Activated gamma-delta T cell (primary cell): ENCODE results near the gene RTL3.
"Not testable (repeated sequence)": the region's sequence is repeated elsewhere in the genome, so short reads cannot be mapped to it uniquely, and the experiment has no call there.

Experiments used
- DNase-seq: peaks from one replicate; lab custom pipeline; 2025; lab: John Stamatoyannopoulos, UW
- total RNA-seq, 2 donors: gene quantifications; one replicate each; lab custom pipeline; 2026; lab: John Stamatoyannopoulos, UW

RTL3 gene, protein sequence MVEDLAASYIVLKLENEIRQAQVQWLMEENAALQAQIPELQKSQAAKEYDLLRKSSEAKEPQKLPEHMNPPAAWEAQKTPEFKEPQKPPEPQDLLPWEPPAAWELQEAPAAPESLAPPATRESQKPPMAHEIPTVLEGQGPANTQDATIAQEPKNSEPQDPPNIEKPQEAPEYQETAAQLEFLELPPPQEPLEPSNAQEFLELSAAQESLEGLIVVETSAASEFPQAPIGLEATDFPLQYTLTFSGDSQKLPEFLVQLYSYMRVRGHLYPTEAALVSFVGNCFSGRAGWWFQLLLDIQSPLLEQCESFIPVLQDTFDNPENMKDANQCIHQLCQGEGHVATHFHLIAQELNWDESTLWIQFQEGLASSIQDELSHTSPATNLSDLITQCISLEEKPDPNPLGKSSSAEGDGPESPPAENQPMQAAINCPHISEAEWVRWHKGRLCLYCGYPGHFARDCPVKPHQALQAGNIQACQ
- total RNA-seq, result 0 reads per million in 2 donors

DNA sequence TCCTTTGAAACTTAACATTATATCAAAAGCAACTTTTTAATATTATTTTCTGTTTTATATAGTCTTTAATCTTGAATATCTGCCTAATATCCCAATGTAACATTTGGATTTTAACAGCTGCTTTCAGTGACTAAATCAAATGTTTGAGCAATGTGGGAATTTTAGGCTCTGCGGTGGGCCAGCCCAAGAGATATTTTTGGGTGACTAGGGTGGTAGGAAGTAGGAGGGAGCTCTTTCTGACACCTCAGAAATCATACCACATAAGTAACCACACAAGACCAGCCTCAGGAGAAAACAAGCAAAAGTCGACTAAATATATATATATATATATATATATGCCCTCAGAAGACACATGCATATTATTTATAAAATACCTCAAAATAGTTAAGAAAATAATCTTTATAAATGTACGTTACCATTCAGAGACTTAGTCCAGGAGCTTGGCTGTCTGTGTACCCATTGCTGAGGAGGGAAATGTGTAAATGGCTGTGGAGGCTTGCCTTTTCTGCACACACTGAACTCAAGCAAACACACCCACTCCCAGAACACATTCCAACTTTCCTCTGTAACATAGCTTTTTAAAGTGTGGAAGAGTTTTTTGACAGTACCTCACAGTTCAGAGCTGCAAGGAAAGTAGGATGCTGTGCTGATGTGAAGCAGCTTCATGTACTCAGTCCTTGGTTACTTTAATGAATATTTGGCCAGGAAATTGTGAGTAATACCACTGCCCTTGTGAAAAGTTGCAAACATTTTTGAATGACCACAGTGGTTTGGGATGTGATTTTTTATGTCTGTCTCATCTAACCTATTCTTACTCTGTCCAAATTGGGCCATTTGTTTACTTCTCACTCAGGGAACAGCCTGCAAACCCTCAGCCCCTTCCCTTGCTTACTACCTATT, at the start of gene RTL3:
RTL3 (minus strand) TSS at position 484 of the 900 bp plus-strand sequence. CDS start 908 bp downstream, outside the sequence.
- no peak for DNase-seq

DNA sequence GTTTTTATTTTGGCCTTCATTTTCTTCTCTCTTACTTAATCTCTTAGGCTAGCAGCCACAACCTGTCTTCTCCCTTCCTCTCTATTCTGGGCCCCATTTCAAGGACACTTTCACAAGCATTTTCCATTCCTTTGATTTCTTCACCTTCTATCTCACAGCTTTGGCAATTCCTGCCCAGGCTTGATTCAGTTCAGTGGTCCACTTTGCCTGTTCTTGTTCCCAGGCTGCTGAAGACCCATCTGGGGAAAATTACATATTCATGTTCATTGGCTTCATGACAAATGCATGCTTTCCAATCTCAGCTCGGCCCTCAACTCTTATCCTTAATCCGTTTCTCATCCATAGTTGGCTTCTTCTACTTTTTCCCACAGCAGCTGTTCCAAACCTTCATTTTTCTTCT, 49.7 kb upstream of the RTL3 start:
- DNase-seq, result no peak

DNA sequence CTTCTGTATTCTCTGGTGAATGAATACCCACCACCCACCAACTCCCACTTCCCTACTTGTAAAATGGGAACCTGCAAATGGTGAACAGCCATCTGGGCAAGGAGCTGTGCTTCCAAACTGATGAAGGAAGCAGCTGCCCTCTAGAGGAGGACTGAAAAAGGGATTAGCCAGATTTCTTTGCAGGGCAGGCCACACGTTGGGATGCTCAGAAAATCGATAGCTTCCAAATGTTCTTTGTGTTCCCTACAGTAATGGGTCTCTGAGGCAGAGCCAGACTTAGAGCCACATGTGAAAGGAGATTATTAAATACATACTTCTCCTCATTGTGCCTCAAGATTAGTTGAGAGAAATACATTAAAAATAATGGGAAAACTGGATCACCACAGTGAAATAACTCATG, 49.1 kb upstream of the RTL3 start:
- DNase-seq, result no peak

DNA sequence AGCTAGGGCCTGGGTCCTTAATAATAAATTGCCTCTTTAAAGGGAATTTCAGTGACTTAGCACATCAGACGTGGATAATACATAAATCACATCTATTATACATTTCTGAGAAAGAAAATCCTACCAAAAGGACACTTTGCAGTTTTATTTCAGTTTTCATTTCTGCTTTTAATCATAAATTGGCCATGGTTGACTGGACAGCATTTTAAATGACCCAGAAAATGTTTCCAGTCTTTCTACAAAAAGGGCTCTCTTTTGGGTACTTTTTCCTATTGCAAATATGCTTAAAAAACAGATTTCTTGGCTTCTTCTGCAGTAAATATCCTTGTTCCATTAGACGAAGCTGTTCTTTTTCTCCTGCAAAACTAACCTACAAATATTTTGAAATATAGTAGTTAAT, 46.9 kb upstream of the RTL3 start:
- DNase-seq, result no peak

DNA sequence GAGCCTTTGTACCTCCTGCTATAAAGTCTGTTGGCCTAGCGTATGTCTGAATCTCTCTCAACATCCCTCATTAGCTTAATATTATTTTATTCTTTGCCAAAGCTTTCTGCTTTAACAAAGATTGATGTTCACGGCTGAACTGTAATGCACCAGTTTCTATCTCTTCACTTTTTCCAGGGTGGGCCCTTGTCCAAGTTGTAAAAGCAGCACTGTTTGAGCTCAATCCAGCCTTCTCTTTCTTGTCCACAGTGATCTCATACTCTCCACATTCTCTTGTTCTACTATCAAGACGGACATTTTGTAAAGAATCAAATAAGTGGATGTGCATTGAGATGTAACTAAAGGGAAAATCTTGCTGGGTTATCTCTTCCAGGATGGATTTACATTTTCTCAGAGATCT, 34.4 kb upstream of the RTL3 start:
- no peak for DNase-seq

DNA sequence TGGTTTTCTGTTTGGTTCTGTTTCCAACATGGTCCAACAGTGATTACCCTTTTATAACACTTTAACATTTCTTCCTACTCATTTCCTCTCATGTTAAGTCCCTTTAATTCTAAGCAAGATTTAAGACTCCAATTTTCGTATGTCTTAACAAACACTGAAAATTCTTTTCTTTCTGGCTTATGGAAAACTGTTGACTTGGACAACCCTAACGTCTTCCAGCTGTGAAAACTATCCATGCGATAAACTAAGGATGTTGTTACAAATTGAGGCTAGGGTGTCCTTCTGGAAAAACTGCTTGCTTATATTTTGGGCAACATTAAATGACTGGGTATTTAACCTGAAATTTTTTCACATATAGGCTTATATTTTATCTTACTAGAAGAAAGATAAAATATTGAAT, 33.9 kb upstream of the RTL3 start:
- no peak for DNase-seq

DNA sequence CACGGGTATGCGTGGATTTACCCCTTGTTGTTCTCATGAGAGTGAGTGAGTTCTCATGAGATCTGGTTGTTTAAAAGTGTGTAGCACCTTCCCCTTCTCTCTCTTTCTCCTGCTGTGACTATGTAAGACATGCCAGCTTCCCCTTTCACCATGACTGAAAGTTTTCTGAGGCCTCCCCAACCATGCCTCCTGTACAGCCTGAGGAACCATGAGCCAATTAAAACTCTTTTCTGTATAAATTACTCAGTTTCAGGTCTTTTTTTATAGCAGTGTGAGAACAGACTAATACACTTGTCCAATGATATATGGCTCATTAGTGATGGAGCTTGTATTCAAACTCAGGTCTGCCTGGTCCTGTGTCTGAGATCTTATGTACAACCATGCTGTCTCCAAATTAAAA, 28.5 kb upstream of the RTL3 start:
- DNase-seq, result no peak

DNA sequence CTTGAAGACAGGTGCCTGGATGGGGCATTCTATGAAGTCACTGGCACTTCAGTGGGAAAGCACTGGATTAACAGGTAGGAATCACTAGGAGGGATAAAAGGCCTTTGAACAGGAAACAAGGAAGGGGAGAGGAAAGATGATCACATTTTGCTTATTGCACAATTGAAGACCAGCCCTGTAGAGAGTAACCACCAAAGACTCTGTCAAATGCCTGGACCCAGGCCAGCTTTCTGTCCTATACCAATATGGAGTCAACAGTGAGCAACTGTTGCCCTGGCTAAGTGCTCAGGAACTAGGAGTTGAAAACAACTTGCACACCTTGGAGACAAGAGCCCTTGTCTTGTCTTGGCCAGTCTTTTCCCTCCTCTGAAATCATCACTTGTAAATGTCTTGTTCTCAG, 14.1 kb upstream of the RTL3 start:
- no peak for DNase-seq

DNA sequence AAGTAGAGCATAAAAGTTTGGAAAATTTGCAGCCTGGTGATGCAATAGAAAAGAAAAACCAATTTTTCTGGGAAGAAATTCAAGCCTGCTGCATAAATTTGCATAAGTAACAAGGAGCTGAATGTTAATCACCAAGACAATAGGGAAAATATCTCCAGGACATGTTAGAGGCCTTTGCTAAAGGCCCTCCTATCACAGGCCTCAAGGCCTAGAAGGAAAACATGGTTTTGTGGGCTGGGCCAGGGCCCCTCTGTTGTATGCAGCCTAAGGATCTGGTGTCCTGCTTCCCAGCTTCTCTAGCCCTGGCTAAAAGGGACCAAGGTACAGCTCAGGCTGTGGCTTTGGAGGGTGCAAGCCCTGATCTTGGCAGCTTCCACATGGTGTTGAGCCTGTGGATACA, 6.2 kb upstream of the RTL3 start:
- DNase-seq, result no peak

DNA sequence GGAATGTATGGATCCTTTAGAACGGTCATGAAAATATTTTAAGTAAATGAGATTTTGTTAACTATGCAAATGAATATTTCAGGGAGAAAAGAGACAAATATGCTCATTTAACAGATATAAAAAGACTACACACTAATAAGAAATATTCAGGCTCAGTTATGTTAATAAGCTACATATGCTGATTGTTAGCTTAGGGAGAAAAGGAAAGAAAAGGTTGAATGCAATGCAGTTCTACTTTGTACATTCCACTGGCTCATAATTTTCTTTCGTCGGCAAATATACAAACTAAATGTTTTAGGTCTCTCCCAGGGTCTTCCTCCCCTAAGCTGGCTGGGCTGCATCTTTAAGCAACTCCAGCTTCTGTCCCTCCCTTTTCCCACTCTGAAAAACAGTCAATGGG, 2.7 kb upstream of the RTL3 start:
- no peak for DNase-seq

DNA sequence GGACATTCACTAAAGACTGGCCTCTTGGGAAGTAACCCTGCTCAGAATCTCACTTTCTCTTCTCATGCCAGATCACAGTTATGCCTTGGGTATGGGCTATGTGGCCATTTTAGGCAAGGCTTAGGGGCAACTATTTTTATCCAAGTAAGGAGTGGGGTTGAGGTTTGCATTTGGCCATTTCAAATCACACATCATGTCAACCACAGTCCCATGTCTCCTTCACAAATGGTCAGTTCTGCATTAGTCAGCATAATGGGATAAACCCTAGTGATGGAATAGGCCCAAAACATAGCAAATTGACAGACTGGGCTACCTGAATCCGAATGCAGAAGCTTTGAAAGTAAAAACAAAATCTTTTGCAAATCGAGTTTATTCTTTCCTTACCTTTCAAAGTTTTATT, 827 bp upstream of the RTL3 start:
- DNase-seq, result no peak

DNA sequence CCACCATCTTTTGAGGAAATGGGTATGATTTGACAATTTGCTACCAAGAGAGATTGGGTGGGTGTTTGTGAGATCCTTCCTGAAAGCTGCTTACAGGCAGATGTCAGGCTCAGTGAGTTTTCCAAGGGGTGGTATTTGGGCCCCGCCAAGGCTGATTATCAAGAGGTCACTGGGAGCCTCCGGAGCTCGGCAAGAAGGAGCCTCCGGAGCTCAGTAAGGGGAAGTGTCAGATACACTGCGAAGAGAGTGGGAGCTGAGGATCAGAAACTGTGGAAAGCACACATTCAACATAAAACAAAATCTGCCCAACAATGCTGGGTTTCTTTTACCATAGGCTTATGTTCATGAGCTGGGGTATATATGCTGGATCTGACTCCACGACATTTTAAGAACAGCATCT, 714 bp downstream of the RTL3 start:
- DNase-seq, result no peak

DNA sequence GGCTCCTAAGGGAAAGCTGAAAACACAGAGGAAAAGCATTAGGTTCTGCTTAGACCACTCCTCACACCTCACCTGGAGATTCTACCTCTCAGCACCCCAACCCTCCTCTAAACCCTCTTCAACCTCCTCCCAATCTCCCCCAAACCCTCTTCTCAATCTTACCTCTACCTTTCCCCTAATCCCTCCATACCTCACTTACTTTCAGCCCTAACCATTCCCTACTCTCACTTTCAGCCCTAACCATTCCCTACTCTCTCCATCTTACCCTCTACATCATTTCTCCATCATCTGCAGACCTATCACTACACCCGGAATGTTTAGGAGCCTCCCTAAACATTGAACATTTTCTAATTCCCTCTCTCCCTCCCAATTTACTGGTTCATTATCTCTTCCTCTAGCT, 3.5 kb downstream of the RTL3 start:
- DNase-seq, result no peak

DNA sequence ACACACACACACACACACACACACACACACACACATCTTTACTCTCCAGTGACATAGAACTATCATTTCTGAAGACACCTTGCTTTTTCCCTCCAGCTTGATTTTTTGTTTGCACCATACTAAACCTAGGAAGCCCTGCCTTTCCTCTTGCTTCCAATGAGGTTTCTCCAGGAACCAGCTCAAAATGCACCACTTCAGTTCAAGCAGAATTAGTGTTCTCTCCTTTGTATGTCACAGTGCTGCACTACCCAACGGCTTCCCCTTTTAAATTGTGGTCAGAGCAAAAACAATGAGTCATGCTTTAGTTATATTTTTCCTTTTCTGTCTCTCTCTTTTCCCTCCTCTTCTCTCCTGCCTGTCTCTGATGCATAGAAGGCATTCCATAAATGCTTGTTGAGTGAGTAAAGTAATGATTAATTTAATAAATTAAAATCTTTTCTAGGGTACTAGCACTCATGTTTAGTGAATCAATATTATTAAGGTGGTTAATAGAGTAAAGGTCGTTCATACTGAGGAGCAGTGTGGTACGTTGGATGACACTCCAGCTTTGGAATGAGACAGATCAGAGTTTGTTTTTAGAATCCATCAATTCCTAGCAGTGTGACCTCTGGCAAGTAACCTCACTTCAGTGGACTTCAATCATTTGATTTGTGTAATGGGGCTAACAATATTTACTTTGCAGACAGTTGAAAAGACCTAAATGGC, 5.9 kb downstream of the RTL3 start:
- DNase-seq, result no peak

DNA sequence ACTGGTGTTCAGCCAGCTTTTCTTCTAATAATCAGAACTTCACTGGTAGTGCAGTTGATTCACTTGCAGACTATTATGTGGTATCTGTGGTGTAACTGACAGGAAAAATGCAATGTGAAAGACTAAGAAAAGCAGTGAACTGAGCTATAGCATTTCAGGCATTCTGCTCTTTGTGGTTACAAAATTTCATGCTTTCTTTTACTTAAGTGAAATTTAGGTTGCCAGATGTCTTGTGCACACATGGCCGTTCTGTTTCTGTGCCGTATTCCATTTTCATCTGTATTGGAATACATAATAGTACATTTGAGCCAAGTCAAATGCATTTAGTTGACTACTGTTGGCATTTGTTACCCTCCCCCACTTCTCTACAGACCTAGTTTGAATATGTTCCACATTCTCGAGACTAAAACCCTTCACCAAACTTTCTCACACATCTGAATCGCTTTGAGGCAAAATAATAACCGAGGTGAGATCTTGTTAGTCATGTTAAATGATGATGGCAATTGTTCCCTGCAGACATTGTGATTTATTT, 8.2 kb downstream of the RTL3 start:
- DNase-seq, result no peak

DNA sequence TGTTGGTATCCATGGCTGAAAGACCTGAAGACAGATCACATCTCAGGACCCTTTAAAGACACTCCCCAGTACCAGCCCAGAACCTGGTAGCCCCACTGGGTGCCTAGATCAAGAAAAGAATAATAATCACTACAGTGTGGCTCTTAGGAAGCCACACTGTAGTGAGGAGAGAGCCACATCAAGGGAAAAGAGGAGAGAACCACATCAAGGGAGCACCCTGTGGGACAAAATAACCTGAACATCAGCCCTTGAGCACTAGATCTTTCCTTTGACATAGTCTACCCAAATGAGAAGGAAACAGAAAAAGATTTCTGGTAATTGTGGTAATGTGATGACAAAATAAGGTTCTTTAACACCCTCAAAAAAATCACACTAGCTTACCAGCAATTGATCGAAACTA, 15.3 kb downstream of the RTL3 start:
- no peak for DNase-seq

DNA sequence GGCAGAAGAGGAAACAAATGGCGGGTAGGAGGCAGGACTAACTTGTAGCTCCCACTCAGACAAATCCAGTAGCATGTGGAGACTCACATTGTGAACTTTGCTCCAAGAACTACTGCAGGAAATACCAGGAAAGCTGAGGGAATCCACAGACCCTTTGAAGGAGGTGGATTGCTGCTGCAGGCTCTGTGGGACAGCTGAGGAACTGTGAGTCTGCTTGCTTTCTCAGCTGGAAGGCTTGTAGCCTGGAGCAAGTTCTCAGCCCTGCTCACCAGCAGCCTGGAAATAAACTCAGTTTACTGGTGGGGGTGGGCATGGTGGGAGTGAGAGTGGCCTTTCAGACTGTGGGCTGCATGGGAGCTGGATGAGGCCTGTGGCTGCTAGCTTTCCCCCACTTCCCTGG, 16.0 kb downstream of the RTL3 start:
- DNase-seq, result no peak

DNA sequence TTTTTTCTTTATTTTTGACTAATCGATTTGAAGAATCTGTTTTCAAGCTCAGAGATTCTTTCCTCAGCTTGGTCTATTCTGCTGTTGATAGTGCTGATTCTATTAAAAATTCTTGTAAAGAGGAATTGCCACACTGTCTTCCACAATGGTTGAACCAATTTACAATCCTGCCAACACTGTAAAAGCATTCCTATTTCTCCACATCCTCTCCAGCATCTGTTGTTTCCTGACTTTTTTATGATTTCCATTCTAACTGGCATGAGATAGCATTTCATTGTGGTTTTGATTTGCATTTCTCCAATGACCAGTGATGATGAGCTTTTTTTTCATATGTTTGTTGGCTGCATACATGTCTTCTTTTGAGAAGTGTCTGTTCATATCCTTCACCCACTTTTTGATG, 23.0 kb downstream of the RTL3 start:
- DNase-seq, result not testable (repeated sequence)

DNA sequence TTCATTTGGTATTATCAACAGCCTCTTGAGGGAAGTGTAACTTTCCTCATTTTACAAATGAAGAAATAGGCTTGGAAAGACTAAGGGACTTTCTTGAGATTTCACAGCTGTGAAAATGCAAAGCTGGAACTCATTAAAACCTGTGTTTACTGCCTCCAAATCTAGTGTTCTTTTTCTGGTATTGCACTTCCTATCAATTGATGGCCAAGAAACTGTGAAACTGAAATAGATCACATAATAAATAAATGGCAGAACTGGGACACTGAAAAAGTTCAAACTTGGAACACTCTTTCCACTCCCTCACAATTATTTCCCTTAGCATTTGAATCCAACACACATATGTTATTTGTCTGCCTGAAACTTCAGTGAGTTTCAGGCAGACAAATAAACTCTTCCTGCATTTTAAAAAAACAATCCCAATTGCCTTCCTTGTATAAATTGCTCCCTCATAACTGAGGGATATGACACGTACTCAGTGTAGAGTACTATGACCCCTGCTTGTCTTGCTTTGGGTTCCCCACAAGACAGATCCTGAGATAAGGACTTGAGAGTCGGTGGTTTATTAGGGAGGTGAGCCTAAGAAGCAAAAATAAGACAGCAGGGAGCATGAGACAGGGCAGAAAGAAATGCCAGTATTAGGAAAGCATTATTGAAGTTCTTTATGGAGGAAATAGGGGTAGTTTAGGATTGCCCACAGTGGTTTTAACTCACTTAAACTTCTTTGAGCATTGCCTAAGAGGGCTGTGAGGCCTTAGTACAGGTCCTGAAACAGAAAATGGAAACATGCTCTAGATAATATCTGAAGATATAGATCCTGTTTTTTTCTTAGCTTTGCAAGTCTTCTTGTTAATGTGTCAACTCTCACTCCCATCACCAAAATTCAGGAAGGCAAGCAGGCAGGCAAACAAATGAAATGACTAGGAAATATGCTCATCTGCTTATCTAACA, 33.9 kb downstream of the RTL3 start:
- DNase-seq, result no peak

DNA sequence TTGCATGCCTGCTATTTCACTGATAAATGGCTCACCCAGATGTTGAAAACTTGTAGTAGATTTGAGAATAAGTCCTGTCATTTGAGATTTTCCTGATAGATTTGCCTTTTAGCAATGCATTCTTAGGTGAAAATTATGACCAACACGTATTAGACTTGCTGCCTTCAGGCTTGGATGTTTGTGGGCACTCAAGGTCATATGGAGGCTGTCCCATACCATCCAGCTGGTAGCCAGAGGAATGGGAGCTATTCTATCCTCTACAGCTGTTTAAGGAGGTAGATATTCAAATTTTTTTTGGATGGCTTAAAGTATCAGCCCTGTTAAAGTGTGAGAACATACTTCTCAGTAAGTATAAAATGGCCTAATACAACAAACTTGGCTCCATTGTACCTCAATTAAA, 34.7 kb downstream of the RTL3 start:
- no peak for DNase-seq

DNA sequence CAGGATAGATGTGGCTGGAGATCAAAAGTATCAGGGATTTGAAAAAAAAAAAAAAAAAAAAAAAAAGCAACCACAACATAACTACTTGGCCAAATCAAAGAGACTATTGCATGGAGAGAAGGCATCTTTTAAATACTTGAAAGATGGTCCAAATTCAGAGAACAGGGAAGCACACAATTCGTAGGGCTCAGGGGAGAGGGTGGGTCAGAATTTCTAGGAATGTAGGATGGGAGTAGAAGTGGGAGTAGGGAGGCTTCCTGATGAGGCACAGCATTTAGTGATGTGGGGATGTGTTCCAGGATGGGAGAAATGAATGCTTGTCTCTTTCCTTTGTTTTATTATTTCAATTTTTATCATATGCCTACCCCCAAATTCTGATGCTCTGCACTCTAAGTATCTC, 36.3 kb downstream of the RTL3 start:
- DNase-seq, result no peak
